ENCODE measurements around the gene GJB5.

The GJB5 gene

GRCh38 chr1:34795916-34796315, 41.1 kb downstream of the GJB5 start:
- no peak for TF ChIP-seq CTCF (IDR thresholded peaks at IDR 0.05; ENCODE audit: borderline replicate concordance, insufficient read depth, low read depth, low read length)
- no peak overlapping the region for H3K4me3 ChIP-seq (ENCODE audit: low read depth, low read length)

- H3K4me3 ChIP-seq (ENCODE audit: low read depth, low read length): no peak overlapping the region
- TF ChIP-seq CTCF (IDR thresholded peaks at IDR 0.05; ENCODE audit: borderline replicate concordance, insufficient read depth, low read depth, low read length): no peak
Measured at GRCh38 chr1:34796990-34797389, 42.1 kb downstream of the GJB5 start.

GRCh38 chr1:34800214-34800613, 45.4 kb downstream of the GJB5 start:
- no peak for TF ChIP-seq CTCF (IDR thresholded peaks at IDR 0.05; ENCODE audit: borderline replicate concordance, insufficient read depth, low read depth, low read length)
- H3K4me3 ChIP-seq (ENCODE audit: low read depth, low read length): no peak overlapping the region

- no peak for TF ChIP-seq CTCF (IDR thresholded peaks at IDR 0.05; ENCODE audit: borderline replicate concordance, insufficient read depth, low read depth, low read length)
- no peak overlapping the region for H3K4me3 ChIP-seq (ENCODE audit: low read depth, low read length)
Measured at GRCh38 chr1:34803770-34804169, 48.9 kb downstream of the GJB5 start.

GRCh38 chr1:34806396-34806795, 51.5 kb downstream of the GJB5 start:
- TF ChIP-seq CTCF (IDR thresholded peaks at IDR 0.05; ENCODE audit: borderline replicate concordance, insufficient read depth, low read depth, low read length): no peak
- H3K4me3 ChIP-seq (ENCODE audit: low read depth, low read length): no peak overlapping the region
